HuH-7 (cell line): Measurements from ENCODE around the gene ELAVL1.
"Not testable (repeated sequence)": the region's sequence is repeated elsewhere in the genome, so short reads cannot be mapped to it uniquely, and the experiment has no call there.

ENCODE experiments used
- DNase-seq: peaks from one replicate; pipeline ENCODE4 v3.0.0; 2011; ENCODE audit warnings: low spot score

The ELAVL1 gene

DNA sequence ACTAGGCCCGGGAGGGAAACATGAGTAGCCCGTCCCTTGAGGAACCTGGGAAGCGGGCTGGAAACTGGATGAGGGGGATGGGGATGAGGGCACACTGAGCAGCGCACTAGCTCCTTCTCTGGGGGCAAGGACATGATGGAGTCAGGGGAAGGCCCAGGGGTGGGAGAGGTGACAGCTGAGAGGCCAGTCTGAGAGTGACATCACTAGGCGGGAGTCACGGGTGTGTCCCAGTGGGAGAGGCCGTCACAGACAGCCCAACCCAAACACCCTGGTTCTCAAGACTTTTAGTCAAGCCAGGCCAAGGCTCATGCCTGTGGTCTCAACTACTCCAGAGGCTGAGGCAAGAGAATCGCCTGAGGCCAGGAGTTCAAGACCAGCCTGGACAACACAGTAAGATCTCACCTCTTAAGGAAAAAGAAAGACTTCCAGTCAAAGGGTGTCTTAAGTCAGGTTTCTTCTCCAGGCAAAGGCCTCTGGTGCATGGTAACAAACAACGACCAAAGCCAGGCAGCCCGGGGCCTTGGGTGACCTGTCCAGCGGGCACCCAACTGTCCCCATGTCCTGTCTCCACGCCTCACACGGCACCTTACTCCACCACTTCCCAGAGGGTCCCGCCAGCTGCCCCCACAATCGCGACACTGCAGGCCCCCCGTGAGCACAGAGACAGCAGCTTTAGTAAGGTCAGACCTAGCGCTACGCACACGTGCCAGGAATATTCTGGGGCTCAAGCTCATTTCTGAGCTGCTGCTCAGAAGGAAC lies 36.5 kb downstream of the ELAVL1 start:
- no peak for DNase-seq

DNA sequence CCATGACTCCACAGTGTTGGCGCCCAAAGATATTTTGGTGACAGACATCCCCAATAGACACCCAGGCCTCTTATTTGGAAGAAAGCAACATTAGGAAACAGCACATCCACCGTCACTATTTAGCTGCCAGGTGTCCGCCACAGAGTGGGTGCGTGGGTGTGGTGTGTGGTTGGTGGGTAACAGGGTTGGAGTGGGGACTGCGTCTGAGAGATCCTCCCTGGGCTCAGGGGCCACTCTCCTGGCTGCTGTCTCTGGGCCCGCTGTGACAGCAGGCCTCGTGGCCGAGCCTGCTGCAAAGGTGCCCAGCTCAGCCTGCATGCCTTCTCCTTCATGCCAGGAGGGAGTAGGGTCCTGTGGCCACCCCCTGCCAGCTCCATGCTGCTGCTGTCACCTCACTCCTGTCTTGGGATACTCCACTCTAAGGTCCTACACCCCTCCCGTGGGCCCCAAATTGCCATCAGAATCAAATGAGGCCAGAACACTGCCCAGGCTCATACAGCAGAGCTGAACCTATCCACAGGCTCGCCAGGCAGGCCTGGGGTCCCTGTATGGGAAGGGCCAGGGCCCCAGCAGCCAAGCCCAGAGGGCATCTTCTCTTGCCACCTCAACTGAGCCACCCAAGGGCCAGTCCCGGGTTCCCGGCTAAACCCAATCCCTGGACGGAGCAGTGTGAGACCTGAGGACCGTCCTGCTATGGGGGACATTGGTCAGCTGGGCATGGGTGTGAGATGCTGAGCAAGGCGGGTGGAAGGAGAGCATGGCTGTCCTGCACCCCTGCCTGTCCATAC lies 37.2 kb downstream of the ELAVL1 start:
- DNase-seq: no peak

DNA sequence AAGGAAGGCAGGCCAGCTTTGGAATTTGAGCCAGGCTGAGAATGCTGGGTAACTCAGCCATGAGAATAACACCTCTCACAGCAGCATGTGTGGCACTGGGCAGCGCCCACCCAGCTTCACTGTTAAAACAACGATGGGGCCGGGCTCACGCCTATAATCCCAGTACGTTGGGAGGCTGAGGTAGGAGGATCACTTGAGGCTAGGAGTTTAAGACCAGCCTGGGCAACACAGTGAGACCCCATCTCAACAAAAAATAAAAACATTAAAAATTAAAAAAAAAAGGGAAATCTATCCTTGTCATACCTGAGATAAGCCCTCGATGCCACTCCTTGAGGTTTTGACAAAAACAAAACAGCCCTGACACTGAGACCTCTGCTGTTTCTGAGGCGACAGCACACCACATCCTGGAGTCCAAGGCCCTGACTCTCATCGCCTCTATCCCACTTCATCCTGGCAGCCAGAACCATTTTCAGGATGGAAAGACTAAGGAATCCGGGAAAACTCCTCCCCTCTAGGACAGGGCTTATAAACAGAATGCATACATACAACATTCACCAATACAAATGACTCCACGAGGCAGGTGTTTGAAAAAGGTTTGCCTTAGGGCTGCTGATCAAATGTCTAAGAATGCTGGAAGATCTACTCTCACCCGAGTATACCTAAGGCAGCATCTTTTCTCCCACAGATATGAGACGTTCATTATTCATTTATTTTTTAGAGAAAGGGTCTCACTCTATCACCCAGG lies 39.3 kb downstream of the ELAVL1 start:
- DNase-seq: no peak

DNA sequence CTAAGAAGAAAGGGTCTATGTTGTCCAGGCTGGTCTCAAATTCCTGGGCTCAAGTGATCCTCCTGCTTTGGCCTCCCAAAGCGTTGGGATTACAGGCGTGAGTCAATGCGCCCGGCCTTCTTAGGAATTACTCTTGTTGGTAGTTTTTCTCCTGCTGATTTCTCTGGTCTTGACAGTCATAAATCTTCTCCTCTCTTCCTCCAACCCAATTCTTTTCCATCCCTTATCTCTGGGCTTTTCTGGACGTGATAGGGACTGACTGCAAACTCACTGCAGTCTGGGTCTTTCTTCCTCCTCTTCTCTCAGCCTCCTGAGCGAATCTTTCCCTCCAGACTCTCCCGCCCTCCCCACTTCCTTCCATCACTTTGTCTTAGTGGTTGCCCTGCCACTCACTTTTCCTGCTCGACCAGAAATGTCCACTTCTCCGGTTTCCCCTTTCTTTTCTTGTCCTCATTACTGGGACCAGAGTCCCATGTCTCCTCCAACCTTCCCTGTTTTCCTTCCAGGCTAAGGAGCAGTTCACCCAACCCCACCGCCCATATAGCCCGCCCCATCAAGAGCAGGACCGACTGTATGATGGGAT lies 40.1 kb downstream of the ELAVL1 start:
- DNase-seq: no peak

DNA sequence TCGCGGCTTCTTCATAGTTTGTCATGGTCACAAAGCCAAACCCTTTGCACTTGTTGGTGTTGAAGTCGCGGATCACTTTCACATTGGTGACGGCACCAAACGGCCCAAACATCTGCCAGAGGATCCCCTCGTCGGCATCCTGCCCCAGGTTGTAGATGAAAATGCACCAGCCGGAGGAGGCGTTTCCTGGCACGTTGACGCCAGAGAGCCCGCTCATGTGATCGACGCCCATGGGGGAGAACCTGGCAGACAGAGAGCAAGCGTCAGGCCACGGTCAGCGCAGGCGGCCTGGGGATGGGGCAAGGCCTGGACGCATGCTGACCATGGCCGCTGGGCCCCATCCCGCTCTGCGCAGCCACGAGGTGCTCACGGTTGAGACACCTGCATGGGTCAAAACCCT lies 41.9 kb downstream of the ELAVL1 start:
- DNase-seq: no peak

DNA sequence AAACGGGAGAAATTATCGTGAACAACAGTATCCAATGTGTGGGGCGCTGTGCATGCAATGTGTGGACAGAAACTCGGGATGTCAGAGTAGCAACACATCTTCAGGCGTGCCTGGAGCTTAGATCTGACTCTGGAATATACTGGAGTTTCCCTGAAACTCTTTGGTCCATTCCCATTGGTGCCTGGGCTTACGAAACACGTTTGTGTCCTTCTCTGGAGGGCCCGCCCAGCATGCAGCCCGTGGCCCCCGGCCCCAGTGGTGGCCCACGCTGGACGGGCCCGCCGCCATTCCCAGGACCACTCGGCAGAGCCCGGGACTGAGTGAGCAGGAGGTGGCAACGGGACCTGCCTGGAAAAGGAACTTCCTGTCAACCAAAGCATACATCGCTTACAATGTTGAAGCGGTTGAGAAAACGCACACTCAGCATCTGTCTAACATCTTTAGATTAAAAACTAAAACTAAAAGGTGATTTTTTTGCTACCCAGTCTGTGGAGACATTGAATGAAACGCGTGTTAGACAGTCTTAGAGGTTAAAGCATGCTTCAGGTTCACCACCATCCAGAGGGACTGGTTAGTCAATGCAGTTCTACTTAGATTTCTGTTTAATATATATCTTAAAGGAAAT lies 42.7 kb downstream of the ELAVL1 start:
- DNase-seq: no peak

DNA sequence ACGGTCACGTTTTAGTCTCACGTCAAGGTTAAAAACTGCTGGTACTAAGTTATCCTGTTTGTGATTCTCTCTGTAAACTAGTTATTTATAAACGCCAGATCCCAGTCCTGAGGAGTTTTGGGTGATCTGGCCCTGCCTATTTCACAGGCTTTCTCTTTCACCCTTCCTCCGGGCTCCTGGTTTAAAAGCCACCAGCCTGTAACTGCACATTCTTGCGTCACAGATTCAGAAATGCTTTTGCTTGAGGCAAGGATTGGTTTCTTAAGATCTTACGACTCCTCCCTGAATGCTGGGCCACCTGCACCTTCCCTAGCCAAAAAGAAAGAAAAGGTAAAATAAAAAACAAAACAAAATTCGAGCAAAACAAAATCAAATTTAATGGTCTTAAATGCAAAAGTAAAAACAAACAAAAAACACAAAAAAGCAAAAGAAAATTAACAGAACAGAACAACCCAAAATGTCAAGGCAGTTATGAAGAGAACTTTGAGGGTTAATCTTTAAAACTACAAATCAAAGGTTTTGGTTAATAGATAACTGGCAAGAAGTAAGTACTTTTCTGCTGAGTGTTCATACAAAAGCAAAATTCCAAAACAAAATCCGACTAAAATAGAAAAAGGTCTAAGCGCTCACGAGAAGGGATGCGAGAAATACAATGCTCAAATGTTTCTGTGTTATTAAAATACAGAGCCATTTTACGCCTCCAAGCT lies 43.4 kb downstream of the ELAVL1 start:
- no peak for DNase-seq

DNA sequence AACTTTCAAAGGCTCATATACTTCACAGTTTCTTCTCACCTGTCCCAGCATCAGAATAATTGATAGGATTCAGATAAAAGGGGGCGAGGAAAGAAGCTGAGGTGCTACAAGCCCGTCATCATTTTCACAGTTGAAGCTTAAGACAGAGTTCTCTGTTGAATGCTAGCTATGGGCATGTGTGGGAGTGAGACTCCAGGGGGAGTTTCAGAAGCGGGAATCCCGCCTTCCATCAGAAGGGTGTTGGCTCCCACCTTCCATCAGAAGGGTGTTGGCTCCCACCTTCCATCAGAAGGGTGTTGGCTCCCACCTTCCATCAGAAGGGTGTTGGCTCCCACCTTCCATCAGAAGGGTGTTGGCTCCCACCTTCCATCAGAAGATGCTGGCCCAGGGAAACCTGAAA lies 44.4 kb downstream of the ELAVL1 start:
- not testable (repeated sequence) for DNase-seq

DNA sequence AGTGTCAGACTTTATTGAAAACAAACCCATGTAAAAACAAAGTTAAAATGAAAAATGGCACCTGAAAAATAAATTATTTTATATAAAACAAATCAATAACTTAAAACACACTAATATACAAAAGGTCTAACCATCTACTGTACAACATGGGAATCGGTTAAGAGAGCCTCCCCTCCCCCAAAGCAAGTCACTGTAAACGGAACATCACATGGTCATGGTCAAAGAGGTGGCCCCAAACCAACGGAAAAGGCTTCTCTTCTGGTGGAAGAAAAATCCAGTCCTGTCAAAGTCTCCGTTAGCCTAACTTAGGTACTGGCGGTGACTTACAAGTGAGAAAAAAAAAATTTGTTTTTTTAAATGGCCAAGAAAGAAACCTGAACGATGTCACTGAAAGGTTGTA lies 46.2 kb downstream of the ELAVL1 start:
- no peak for DNase-seq

DNA sequence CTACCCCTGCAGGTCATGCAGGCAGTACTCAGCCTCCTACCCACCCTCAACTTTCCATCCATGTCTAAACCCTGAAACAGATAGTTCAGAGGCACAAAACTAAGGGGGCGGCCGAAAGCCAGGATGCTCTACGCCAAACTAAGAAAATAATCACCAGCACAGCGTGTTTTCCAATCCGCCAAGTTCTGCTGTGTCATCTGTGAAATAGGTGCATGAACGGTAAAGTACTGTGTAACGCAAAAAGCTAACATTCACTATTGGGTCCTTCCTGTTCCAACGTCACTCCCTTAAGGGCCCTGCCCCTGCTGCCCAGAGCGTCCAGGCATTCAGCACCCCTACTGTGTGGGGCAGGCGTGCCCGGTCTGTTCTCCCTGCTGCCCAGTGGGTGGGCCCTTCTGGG lies 49.7 kb downstream of the ELAVL1 start:
- DNase-seq: no peak

DNA sequence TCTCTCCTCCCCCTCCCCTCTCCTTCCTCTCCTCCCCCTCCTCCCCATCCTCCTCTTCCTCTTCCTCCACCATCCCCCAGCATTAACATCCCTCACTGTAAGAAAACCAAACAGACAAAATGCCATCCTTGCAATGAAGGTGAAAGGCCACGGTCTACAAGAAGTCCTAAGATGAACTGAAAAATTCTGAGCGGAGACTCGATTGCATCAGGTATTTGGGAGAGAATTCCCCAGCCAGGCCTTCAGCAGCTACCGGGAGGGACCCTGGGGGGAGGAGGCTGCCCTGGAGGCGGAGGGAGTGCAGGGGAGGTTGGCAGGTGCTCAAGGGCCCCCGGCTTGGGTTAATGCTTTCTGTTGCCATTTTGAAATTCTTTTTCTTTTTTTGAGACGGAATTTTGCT lies 51.9 kb downstream of the ELAVL1 start:
- no peak for DNase-seq

DNA sequence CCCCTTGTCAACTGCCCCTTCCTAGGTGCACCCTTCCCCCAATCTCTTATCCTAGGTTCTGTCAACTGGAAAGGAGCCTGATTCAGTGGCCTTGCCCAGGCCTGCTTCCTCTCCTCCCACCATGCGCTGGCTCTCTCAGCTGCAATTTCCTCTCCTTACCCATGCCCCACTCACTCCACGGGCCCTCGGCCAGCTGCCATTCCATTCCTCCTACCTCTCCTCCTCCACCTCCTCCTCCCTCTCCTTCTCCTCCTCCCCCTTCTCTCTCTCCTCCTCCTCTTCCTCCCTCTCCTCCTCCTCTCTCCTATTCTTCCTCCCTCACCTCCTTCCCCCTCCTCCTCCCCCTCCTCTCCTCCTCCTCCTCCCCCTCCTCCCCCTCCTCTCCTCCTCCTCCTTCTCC lies 52.4 kb downstream of the ELAVL1 start:
- DNase-seq: no peak

DNA sequence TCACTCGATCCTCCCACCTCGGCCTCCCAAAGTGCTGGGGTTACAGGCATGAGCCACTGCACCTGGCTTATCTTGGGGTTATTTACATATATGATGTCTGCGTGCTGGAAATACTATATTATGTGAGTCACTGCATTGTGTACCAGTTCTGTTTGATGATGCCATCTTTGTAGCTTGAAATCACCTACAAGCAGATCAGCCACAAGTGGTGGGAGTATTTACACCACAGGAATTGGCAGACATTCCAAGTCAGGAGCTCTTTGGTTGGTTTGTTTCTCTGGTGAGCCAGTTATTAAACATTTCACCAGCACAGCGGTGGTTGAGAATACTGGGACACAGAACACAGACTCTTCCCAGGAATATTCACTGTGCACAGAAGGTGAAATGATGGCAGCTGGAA lies 57.5 kb downstream of the ELAVL1 start:
- DNase-seq: no peak

DNA sequence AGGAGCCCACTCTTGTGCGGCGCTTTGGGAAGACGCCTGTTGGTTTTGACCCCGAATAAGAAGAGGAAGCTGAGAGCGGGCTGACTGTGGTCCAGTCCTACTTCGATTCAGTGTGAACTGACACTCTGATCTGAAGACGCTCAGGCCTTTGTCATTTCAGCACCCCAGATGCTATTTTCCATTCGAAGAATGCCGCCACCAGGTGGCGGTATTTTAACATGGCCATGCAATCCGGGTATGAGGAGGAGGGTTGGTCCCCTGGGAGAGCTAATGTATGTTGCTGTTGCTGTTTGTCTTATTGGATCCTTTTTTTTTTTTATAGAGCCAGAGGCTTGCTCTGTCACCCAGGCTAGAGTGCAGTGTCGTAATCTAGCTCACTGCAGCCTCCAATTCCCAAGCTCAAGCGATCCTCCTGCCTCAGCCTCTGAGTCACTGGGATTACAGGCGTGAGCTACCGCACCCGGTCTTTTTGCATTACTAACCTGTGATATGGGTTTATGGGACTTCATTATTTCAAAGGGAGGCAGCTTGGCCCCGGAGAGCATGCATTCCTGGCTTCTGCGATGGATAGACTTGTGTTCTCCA lies 61.2 kb downstream of the ELAVL1 start:
- DNase-seq: peak; percentile 79

DNA sequence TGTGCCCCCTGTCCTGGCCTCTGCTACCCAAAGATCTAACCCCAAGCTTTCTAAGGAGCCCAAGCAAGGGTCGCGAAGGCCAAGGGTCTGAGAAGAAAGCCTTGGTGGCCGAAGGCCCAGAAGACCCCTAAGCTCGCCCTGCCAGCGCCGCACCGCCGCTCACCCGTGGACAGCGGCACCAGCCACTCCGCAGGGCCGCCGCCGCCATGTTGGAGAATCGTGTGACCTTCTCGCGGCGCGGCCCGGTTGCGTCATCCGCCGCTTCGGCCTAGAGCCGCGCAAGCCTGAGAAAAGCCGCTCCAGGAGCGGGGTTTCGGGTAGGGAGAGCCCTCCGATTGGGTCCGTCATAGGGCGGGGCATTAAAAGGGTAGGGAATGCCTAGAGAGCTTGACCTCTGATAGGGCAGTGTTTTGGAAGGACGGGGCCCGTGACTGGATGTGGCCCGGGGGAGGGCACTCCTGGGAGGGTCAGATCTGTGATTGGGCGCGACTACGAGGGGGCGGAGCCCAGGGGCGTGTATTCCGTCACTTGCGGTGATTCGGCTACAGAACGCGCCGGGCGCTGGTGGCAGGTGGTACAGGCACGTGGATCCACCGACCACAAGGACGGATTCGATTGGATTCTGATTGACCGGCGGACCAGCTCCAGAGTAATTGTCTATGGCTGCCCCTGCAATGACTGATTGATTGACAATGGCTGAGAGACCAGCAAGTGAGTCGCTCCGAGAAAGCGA lies 61.8 kb downstream of the ELAVL1 start, which contains the start of gene TIMM44:
Gene TIMM44, minus strand, starts transcription at position 223 of the 733 bp plus-strand sequence. Its CDS starts 15 bp downstream, at position 208.
- DNase-seq: peak; percentile 92

DNA sequence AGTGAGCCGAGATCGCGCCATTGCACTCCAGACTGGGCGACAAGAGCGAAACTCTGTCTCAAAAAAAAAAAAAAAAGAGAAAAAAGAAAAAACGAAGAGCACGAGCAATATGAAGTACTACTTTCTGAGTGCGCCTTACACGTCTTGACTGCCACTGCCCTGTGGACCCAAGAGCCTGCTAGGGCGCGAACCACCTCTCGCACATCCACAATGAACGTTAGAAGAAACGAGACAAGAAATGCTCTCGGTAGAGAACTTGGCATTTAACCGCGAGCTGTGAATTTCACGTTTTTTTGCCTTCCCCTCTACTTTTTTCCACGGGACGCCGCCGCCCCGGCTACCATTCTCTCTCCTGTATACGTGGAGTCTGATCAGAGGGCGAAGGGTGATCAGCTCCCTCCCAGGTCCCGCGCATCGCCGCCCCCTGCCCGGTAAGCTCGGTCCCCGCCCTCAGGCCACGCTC lies 62.4 kb downstream of the ELAVL1 start:
- DNase-seq: no peak

DNA sequence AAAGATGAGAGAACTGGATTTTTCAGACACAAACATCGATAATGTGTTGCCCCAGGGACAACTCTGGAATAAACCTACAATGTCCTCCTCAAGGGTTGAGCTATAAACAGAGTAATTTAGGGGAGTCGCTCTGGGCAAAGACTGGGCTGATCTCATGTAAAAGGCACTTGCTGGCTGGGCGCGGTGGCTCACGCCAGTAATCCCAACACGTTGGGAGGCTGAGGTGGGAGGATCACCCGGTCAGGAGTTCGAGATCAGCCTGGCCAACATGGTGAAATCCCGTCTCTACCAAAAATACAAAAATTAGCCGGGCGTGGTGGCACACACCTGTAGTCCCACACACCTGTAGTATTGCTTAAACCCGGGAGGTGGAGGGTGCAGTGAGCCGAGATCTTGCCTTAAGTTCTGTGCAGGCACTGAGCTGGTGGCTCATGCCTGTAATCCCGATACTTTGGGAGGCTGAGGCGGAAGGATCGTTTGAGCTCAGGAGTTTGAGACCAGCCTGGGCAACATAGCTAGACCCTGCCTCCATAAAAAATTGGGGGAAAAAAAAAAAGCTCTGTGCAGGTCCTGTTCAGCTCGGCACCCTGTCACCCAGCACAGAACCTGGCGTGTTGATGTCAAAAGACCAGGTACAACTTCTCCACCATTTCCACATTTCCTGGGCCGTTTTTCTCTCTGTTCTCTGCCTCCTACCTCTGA lies 63.4 kb downstream of the ELAVL1 start:
- DNase-seq: no peak

DNA sequence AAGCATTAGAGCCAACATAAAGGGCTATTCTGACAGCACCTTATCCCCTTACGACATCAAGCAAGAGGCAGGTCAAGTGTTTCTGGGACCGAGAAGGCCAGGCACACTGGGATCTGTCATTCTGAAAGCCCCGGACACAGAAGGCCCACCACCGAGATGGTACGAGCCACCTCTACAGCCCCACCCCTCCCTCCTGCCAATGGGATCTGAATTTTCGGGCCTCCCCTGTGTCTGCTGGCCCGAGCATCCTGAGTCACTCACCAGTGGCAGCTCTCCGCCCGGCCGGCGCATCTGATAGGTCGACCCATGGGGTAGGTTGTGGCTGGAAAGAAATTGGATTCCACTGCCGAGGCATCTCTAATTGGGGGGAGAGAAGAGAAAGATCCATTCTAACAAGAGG lies 64.6 kb downstream of the ELAVL1 start:
- no peak for DNase-seq

DNA sequence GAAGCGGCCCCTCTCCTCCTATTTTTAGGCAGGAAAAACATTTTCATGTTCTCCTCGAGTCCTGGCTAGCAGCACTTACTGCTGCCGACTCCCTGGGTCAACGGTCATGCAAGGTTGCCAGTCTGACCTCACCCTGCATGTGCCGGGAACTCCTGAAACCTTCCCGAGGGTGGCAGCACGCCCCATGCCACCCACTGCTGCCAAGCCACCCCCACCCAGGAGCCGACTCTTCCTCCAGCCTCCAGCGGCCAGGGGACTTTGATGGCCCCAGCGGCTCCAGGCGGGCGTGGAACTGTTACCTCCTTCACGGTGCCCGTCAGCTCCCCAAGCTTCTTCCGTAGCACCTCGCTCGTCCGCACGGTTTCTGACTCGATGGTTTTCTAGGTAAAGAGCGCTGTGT lies 70.7 kb downstream of the ELAVL1 start:
- DNase-seq: no peak
